GM12878 (cell line): ENCODE data around the gene DHPS.

Source experiments
- DPF2 ChIP-seq: fragments of 450-650 bp; IDR thresholded peaks from 2 replicates; pipeline ENCODE4 v1.6.1; 2017; ENCODE audit warnings: mild to moderate bottlenecking
- ESRRA ChIP-seq: IDR thresholded peaks from 2 replicates; pipeline ENCODE4 v1.6.1; 2012; ENCODE audit warnings: mild to moderate bottlenecking, low read length, improper control_type of control experiment
- EZH2 ChIP-seq: IDR thresholded peaks from 2 replicates; pipeline ENCODE4 v1.6.1; 2012; ENCODE audit warnings: low read depth, mild to moderate bottlenecking, control low read depth, inconsistent platforms, low read length, borderline replicate concordance; ENCODE audit not compliant: control insufficient read depth
- NFIC ChIP-seq: IDR thresholded peaks from 2 replicates; pipeline ENCODE4 v1.6.1; 2012; ENCODE audit warnings: low read depth, mild to moderate bottlenecking, inconsistent platforms, low read length, moderate library complexity
- PBX3 ChIP-seq: IDR thresholded peaks from 2 replicates; pipeline ENCODE4 v1.6.1; 2011; ENCODE audit warnings: mild to moderate bottlenecking, low read depth, low read length, moderate library complexity; ENCODE audit not compliant: insufficient replicate concordance
- PML ChIP-seq: IDR thresholded peaks from 2 replicates; pipeline ENCODE4 v1.6.1; 2012; ENCODE audit warnings: low read length, inconsistent platforms
- ZSCAN29 ChIP-seq: fragments of 450-650 bp; IDR thresholded peaks from 2 replicates; pipeline ENCODE4 v1.6.1; 2017; ENCODE audit warnings: mild to moderate bottlenecking, moderate library complexity
- TF ChIP-seq, protein P1 (sequence below), 3 experiments: IDR thresholded peaks in 2 of 3; conservative IDR thresholded peaks in 1 of 3; 2 replicates each; pipeline ENCODE4 v1.5.1; 2011; ENCODE audit warnings: low read depth in 3 of 3, low read length in 3 of 3, mild to moderate bottlenecking in 3 of 3, control low read depth in 2 of 3, moderate library complexity in 2 of 3, inconsistent platforms in 1 of 3, mixed read lengths in 1 of 3; ENCODE audit not compliant: control insufficient read depth in 2 of 3, insufficient read depth in 1 of 3; ENCODE audit errors: extremely low read depth in 1 of 3
- TF ChIP-seq, protein P2 (sequence below): fragments of 450-650 bp; IDR thresholded peaks from 2 replicates; pipeline ENCODE4 v1.6.1; 2017; ENCODE audit warnings: mild to moderate bottlenecking, low read depth, inconsistent platforms; ENCODE audit not compliant: poor library complexity, severe bottlenecking

DNA sequence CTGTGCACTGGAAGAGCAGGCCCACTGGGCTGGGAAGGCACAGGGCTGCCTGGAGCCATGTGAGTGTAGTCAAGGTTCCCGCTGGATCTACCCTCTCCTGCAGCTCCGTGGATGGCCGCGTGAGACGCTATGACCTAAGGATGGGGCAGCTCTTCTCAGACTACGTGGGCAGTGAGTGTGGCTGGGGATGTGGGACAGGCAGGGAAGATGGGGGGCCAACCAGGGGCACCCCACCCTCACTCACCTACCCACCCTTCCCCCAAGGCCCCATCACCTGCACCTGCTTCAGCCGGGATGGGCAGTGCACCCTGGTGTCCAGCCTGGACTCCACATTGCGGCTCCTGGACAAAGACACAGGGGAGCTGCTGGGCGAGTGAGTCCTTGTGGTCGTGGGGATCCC lies 8.9 kb downstream of the DHPS start:
- TF ChIP-seq PML = no peak
- TF ChIP-seq, protein P1, sequence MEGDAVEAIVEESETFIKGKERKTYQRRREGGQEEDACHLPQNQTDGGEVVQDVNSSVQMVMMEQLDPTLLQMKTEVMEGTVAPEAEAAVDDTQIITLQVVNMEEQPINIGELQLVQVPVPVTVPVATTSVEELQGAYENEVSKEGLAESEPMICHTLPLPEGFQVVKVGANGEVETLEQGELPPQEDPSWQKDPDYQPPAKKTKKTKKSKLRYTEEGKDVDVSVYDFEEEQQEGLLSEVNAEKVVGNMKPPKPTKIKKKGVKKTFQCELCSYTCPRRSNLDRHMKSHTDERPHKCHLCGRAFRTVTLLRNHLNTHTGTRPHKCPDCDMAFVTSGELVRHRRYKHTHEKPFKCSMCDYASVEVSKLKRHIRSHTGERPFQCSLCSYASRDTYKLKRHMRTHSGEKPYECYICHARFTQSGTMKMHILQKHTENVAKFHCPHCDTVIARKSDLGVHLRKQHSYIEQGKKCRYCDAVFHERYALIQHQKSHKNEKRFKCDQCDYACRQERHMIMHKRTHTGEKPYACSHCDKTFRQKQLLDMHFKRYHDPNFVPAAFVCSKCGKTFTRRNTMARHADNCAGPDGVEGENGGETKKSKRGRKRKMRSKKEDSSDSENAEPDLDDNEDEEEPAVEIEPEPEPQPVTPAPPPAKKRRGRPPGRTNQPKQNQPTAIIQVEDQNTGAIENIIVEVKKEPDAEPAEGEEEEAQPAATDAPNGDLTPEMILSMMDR (IDR thresholded peaks at IDR 0.05 in 2 of 3, conservative IDR thresholded peaks at IDR 0.05 in 1 of 3; ENCODE audit: control insufficient read depth in 2 of 3, extremely low read depth in 1 of 3, insufficient read depth in 1 of 3, low read depth in 3 of 3, low read length in 3 of 3) = no peak
- TF ChIP-seq DPF2 = no peak
- TF ChIP-seq ZSCAN29 = no peak
- TF ChIP-seq NFIC = no peak
- no peak for TF ChIP-seq ESRRA
- TF ChIP-seq EZH2 = no peak
- TF ChIP-seq PBX3 = no peak
- TF ChIP-seq, protein P2, sequence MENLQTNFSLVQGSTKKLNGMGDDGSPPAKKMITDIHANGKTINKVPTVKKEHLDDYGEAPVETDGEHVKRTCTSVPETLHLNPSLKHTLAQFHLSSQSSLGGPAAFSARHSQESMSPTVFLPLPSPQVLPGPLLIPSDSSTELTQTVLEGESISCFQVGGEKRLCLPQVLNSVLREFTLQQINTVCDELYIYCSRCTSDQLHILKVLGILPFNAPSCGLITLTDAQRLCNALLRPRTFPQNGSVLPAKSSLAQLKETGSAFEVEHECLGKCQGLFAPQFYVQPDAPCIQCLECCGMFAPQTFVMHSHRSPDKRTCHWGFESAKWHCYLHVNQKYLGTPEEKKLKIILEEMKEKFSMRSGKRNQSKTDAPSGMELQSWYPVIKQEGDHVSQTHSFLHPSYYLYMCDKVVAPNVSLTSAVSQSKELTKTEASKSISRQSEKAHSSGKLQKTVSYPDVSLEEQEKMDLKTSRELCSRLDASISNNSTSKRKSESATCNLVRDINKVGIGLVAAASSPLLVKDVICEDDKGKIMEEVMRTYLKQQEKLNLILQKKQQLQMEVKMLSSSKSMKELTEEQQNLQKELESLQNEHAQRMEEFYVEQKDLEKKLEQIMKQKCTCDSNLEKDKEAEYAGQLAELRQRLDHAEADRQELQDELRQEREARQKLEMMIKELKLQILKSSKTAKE = no peak
